Keratinocyte (primary cell): Measurements from ENCODE around the gene SAC3D1. TPM values are rescaled to one million over a fixed set of nuclear protein-coding genes. Genes with fewer than 3 reads are reported as not detected.

Source experiments
- DNase-seq: peaks from one replicate; pipeline ENCODE4 v3.0.0-alpha.2; 2011; ENCODE audit warnings: low read depth, missing footprints, low spot score
- FAIRE-seq: peaks from 2 replicates; lab custom pipeline; 2011; peaks lifted over from hg19 to GRCh38; lab: Jason Lieb, UNC
- H2AFZ ChIP-seq: 2 replicates; pipeline ENCODE4 v1.6.0; 2012; ENCODE audit warnings: low read length, control low read depth, inconsistent platforms; ENCODE audit not compliant: control insufficient read depth
- H3K27ac ChIP-seq: 2 replicates; pipeline ENCODE4 v1.5.1; 2011; ENCODE audit warnings: low read length; ENCODE audit not compliant: control insufficient read depth, insufficient read depth
- H3K27me3 ChIP-seq: 3 replicates; pipeline ENCODE4 v1.6.0; 2011; ENCODE audit warnings: low read length; ENCODE audit not compliant: control insufficient read depth, insufficient read depth; ENCODE audit errors: extremely low read depth
- H3K36me3 ChIP-seq, 2 experiments: 2 replicates in 1 of 2; 3 replicates in 1 of 2; pipeline ENCODE4 v1.5.1; 2011; ENCODE audit warnings: low read length in 2 of 2, mild to moderate bottlenecking in 1 of 2; ENCODE audit not compliant: control insufficient read depth in 2 of 2, insufficient read depth in 2 of 2; ENCODE audit errors: extremely low read depth in 1 of 2
- H3K4me1 ChIP-seq: 3 replicates; pipeline ENCODE4 v1.5.1; 2011; ENCODE audit warnings: low read length; ENCODE audit not compliant: control insufficient read depth, insufficient read depth; ENCODE audit errors: extremely low read depth
- H3K4me2 ChIP-seq: 3 replicates; pipeline ENCODE4 v1.6.0; 2011; ENCODE audit warnings: low read depth, low read length; ENCODE audit not compliant: control insufficient read depth, insufficient read depth; ENCODE audit errors: extremely low read depth
- H3K4me3 ChIP-seq, 3 experiments: fragments of 200-600 bp in 1 of 3; sonication (generic) in 1 of 3; 2 replicates in 2 of 3; 3 replicates in 1 of 3; pipeline ENCODE4 v1.5.1; 2011 to 2016; ENCODE audit warnings: low read length in 3 of 3, mild to moderate bottlenecking in 3 of 3, control low read depth in 2 of 3, inconsistent platforms in 1 of 3, low read depth in 1 of 3, mixed read lengths in 1 of 3, mixed run types in 1 of 3, moderate library complexity in 1 of 3; ENCODE audit not compliant: control insufficient read depth in 2 of 3, insufficient read depth in 2 of 3; ENCODE audit errors: extremely low read depth in 1 of 3
- H3K79me2 ChIP-seq: 2 replicates; pipeline ENCODE4 v1.6.0; 2012; ENCODE audit warnings: low read length; ENCODE audit not compliant: control insufficient read depth, insufficient read depth
- H3K9ac ChIP-seq: 3 replicates; pipeline ENCODE4 v1.6.0; 2011; ENCODE audit warnings: low read length; ENCODE audit not compliant: control insufficient read depth, insufficient read depth; ENCODE audit errors: extremely low read depth
- H3K9me1 ChIP-seq: 3 replicates; pipeline ENCODE4 v1.6.0; 2011; ENCODE audit warnings: low read length; ENCODE audit not compliant: control insufficient read depth, insufficient read depth; ENCODE audit errors: extremely low read depth
- H3K9me3 ChIP-seq: 2 replicates; pipeline ENCODE4 v1.5.1; 2012; ENCODE audit warnings: low read depth, low read length; ENCODE audit not compliant: control insufficient read depth
- H4K20me1 ChIP-seq: 3 replicates; pipeline ENCODE4 v1.6.0; 2011; ENCODE audit warnings: low read length; ENCODE audit not compliant: control insufficient read depth, insufficient read depth; ENCODE audit errors: extremely low read depth
- CTCF ChIP-seq, 3 experiments: IDR thresholded peaks in 1 of 3; conservative IDR thresholded peaks in 1 of 3; optimal IDR thresholded peaks in 1 of 3; 2 replicates in 2 of 3; 3 replicates in 1 of 3; pipeline versions ENCODE3 to v1.5.1; 2011; ENCODE audit warnings: low read length in 3 of 3, mild to moderate bottlenecking in 3 of 3, moderate library complexity in 2 of 3, control low read depth in 1 of 3, inconsistent platforms in 1 of 3; ENCODE audit not compliant: insufficient read depth in 2 of 3; ENCODE audit errors: extremely low read depth in 1 of 3
- EZH2 ChIP-seq: IDR thresholded peaks from one replicate; pipeline ENCODE4 v1.6.1; 2012; ENCODE audit warnings: inconsistent platforms, mild to moderate bottlenecking, low read length, moderate library complexity
- dilution Hi-C: fragments of 300-500 bp; cut with MboI; formaldehyde crosslinking; loops from one replicate; pipeline ENCODE4 v1.7.0; 2020; ENCODE audit warnings: low sequenced_read_pairs; ENCODE audit not compliant: extremely low pct_ligation_motif_present
- polyA plus RNA-seq, 5 experiments: library from polyadenylated mRNA; depleted of rRNA in 3 of 5; stranded (reverse) in 3 of 5; stranded (forward) in 1 of 5; unstranded in 1 of 5; fragments of >200 nt; gene quantifications; 1 replicate in 1 of 5; 2 replicates in 3 of 5; 3 replicates in 1 of 5; pipeline versions ENCODE4 v1.2.1 to v1.2.3, GENCODE V29; 2011 to 2012; ENCODE audit warnings: missing spikeins in 2 of 5, low read depth in 1 of 5, low replicate concordance in 1 of 5

SAC3D1 gene
- polyA plus RNA-seq, 1 donor (not counting 4 experiments of a cell fraction or from before 2014, with no cell fraction given) = 4.9 TPM

- dilution Hi-C loops = no loop called here
- H3K4me3 ChIP-seq = no peak overlapping the region
- H3K9me3 ChIP-seq = no peaks in the 10 kb centered on the region
- no peak overlapping the region for H3K4me2 ChIP-seq
- FAIRE-seq = no peak
- no peak overlapping the region for H2AFZ ChIP-seq
- H3K27ac ChIP-seq = no peak overlapping the region
- peaks cover 3% of the 10 kb centered on the region for H3K9me1 ChIP-seq
- DNase-seq = no peak
- peaks cover 22% of the 10 kb centered on the region for H3K4me1 ChIP-seq
- no peak for TF ChIP-seq EZH2
- TF ChIP-seq CTCF (optimal IDR thresholded peaks at IDR 0.05 in 1 of 3, IDR thresholded peaks at IDR 0.05 in 1 of 3, conservative IDR thresholded peaks at IDR 0.05 in 1 of 3; ENCODE audit: extremely low read depth in 1 of 3, insufficient read depth in 2 of 3, low read length in 3 of 3) = no peak
- no peaks in the 10 kb centered on the region for H4K20me1 ChIP-seq
- H3K9ac ChIP-seq = no peak overlapping the region
- peaks cover 0 to 31% of the 10 kb centered on the region in 2 experiments for H3K36me3 ChIP-seq
- peaks cover 46% of the 10 kb centered on the region for H3K79me2 ChIP-seq
- no peaks in the 10 kb centered on the region for H3K27me3 ChIP-seq
Measured at GRCh38 chr11:65078786-65079342, 37.9 kb downstream of the SAC3D1 start.

GRCh38 chr11:65083134-65083833 lies 42.3 kb downstream of the SAC3D1 start:
- Histone ChIP-seq H3K4me2 (peak overlapping the region; percentile 96), H3K9me3 (no peaks in the 10 kb centered on the region), H4K20me1 (no peaks in the 10 kb centered on the region), H3K4me1 (peaks cover 29% of the 10 kb centered on the region), H3K4me3 (peak overlapping the region; percentile 72 to 98 (median 82)), H3K27me3 (no peaks in the 10 kb centered on the region), H3K27ac (peak overlapping the region; percentile 84), H3K9ac (peak overlapping the region; percentile 80), H2AFZ (peak overlapping the region; percentile 88), H3K9me1 (peaks cover 3% of the 10 kb centered on the region), H3K36me3 (peaks cover 13 to 41% of the 10 kb centered on the region in 2 experiments), H3K79me2 (peaks cover 56% of the 10 kb centered on the region)
- DNase-seq = no peak
- dilution Hi-C loops = no loop called here
- TF ChIP-seq CTCF (optimal IDR thresholded peaks at IDR 0.05 in 1 of 3, IDR thresholded peaks at IDR 0.05 in 1 of 3, conservative IDR thresholded peaks at IDR 0.05 in 1 of 3; ENCODE audit: extremely low read depth in 1 of 3, insufficient read depth in 2 of 3, low read length in 3 of 3) (no peak), EZH2 (no peak)
- FAIRE-seq = no peak
